Glutamatergic neuron (in vitro differentiated cells): ENCODE results near the gene TCF12. TPM values are rescaled to one million over a fixed set of nuclear protein-coding genes. Genes with fewer than 3 reads are reported as not detected.
A peak's percentile ranks its signal among the peaks of the same experiment; 100 is the strongest.

Experiments used
- DNase-seq: peaks from one replicate; pipeline ENCODE4 v3.0.0; 2022
- H3K27ac Mint-ChIP-seq: one replicate; pipeline ENCODE4 v1.8.0; 2020; ENCODE audit warnings: mild to moderate bottlenecking, mixed read lengths, inconsistent platforms; ENCODE audit not compliant: unreplicated experiment
- H3K27me3 Mint-ChIP-seq: one replicate; pipeline ENCODE4 v1.8.0; 2020; ENCODE audit warnings: mild to moderate bottlenecking, moderate library complexity, mixed read lengths, inconsistent platforms; ENCODE audit not compliant: unreplicated experiment
- H3K36me3 Mint-ChIP-seq: one replicate; pipeline ENCODE4 v1.8.0; 2020; ENCODE audit warnings: mild to moderate bottlenecking, mixed read lengths, inconsistent platforms; ENCODE audit not compliant: unreplicated experiment
- H3K4me1 Mint-ChIP-seq: one replicate; pipeline ENCODE4 v1.8.0; 2020; ENCODE audit warnings: mild to moderate bottlenecking, low read depth, mixed read lengths, inconsistent platforms; ENCODE audit not compliant: unreplicated experiment
- H3K4me3 Mint-ChIP-seq: one replicate; pipeline ENCODE4 v1.8.0; 2020; ENCODE audit warnings: mild to moderate bottlenecking, mixed read lengths, inconsistent platforms; ENCODE audit not compliant: unreplicated experiment
- H3K9me3 Mint-ChIP-seq: one replicate; pipeline ENCODE4 v1.8.0; 2020; ENCODE audit warnings: mild to moderate bottlenecking, moderate library complexity, mixed read lengths, inconsistent platforms; ENCODE audit not compliant: unreplicated experiment
- CTCF ChIP-seq: fragments of 200-600 bp; sonication (generic); IDR thresholded peaks from one replicate; pipeline ENCODE4 v1.5.0; 2021; ENCODE audit not compliant: partially characterized antibody, unreplicated experiment
- total RNA-seq: library from RNA; stranded (reverse); fragmentation: NEBNext Ultra II Directional; extraction: Animal tissue kit (Norgen Biotek cat#: 25700); gene quantifications from one replicate; pipeline ENCODE4 v1.2.1, GENCODE V29; 2021; ENCODE audit not compliant: unreplicated experiment

The TCF12 gene
- total RNA-seq, 1 donor from 2014 or later, result 140 TPM

- no peak overlapping the region for H3K4me3 Mint-ChIP-seq
- peaks cover 33% of the 10 kb centered on the region for H3K4me1 Mint-ChIP-seq
- no peak for TF ChIP-seq CTCF
- no peaks in the 10 kb centered on the region for H3K27me3 Mint-ChIP-seq
- peaks cover 2% of the 10 kb centered on the region for H3K9me3 Mint-ChIP-seq
- DNase-seq, result no peak
- no peaks in the 10 kb centered on the region for H3K36me3 Mint-ChIP-seq
- H3K27ac Mint-ChIP-seq, result no peak overlapping the region
Measured at GRCh38 chr15:57223345-57223744, 304.9 kb downstream of the TCF12 start.

GRCh38 chr15:57223887-57224286 is 305.4 kb downstream of the TCF12 start:
- Mint-ChIP-seq H3K36me3 (no peaks in the 10 kb centered on the region), H3K4me3 (no peak overlapping the region), H3K27me3 (no peaks in the 10 kb centered on the region), H3K4me1 (peaks cover 33% of the 10 kb centered on the region), H3K27ac (no peak overlapping the region), H3K9me3 (peaks cover 2% of the 10 kb centered on the region)
- no peak for DNase-seq
- no peak for TF ChIP-seq CTCF

- Mint-ChIP-seq H3K4me3 (peak overlapping the region; percentile 27), H3K27me3 (no peaks in the 10 kb centered on the region), H3K27ac (peak overlapping the region; percentile 2), H3K9me3 (peaks cover 2% of the 10 kb centered on the region), H3K36me3 (no peaks in the 10 kb centered on the region), H3K4me1 (peaks cover 33% of the 10 kb centered on the region)
- DNase-seq, result no peak
- TF ChIP-seq CTCF, result no peak
Measured at GRCh38 chr15:57224664-57225063, 306.2 kb downstream of the TCF12 start.

- Mint-ChIP-seq H3K9me3 (no peaks in the 10 kb centered on the region), H3K4me1 (peaks cover 25% of the 10 kb centered on the region), H3K27ac (peak overlapping the region; percentile 57), H3K36me3 (no peaks in the 10 kb centered on the region), H3K27me3 (no peaks in the 10 kb centered on the region), H3K4me3 (peak overlapping the region; percentile 13)
- no peak for TF ChIP-seq CTCF
- no peak for DNase-seq
Measured at GRCh38 chr15:57227166-57227565, 308.7 kb downstream of the TCF12 start.

- no peak overlapping the region for H3K4me3 Mint-ChIP-seq
- no peak for DNase-seq
- H3K27ac Mint-ChIP-seq, result no peak overlapping the region
- H3K4me1 Mint-ChIP-seq, result peaks cover 25% of the 10 kb centered on the region
- no peak for TF ChIP-seq CTCF
- H3K36me3 Mint-ChIP-seq, result no peaks in the 10 kb centered on the region
- peaks cover 2% of the 10 kb centered on the region for H3K27me3 Mint-ChIP-seq
- no peaks in the 10 kb centered on the region for H3K9me3 Mint-ChIP-seq
Measured at GRCh38 chr15:57227899-57228298, 309.5 kb downstream of the TCF12 start.
